B cell (primary cell): ENCODE results near the gene DEFB124. TPM values are rescaled to one million over a fixed set of nuclear protein-coding genes. Genes with fewer than 3 reads are reported as not detected.

Experiments
- ATAC-seq: fragments of 200-7000 bp; cut with Tn5 transposase; one replicate; pipeline ENCODE4 v1.10.0; 2021; ENCODE audit warnings: low read depth, mild to moderate bottlenecking, moderate number of reproducible peaks, moderate library complexity
- CTCF ChIA-PET: fragments of 350-600 bp; sonication (Branson Sonifier 250); formaldehyde crosslinking; loops from one replicate; lab custom pipeline; 2021; ENCODE audit warnings: antibody characterized with exemption, inconsistent platforms; lab: Charles Lee
- POLR2A ChIA-PET: fragments of 350-600 bp; sonication (Branson Sonifier 250); formaldehyde crosslinking; loops from one replicate; lab custom pipeline; 2021; ENCODE audit warnings: antibody characterized with exemption; lab: Charles Lee
- DNase-seq: peaks from one replicate; pipeline ENCODE4 v3.0.0; 2013
- H2AFZ ChIP-seq: 2 replicates; pipeline ENCODE4 v1.6.1; 2012; ENCODE audit warnings: mild to moderate bottlenecking, low read depth, low read length; ENCODE audit not compliant: insufficient read depth, poor library complexity, severe bottlenecking
- H3K27ac ChIP-seq, 2 donors: 1 replicate in 1 of 2; 2 replicates in 1 of 2; pipeline ENCODE4 v1.5.1; 2012 to 2013; ENCODE audit warnings: low read length in 2 of 2, mild to moderate bottlenecking in 2 of 2, moderate library complexity in 1 of 2
- H3K27me3 ChIP-seq, 4 experiments: fragments of 200-600 bp in 1 of 4; sonication (generic) in 1 of 4; replicated peaks in 1 of 4; 1 replicate in 2 of 4; 2 replicates in 2 of 4; pipeline versions ENCODE4 v1.6.1 to v1.7.0; 2013 to 2016; ENCODE audit warnings: low read length in 3 of 4, mild to moderate bottlenecking in 2 of 4, mixed read lengths in 1 of 4, moderate library complexity in 1 of 4; ENCODE audit not compliant: insufficient read depth in 4 of 4, control insufficient read depth in 3 of 4; ENCODE audit errors: control extremely low read depth in 1 of 4
- H3K36me3 ChIP-seq, 2 experiments: replicated peaks in 1 of 2; 1 replicate in 1 of 2; 2 replicates in 1 of 2; pipeline versions ENCODE4 v1.6.1 to v1.7.1; 2013; ENCODE audit warnings: low read length in 1 of 2; ENCODE audit not compliant: insufficient read depth in 2 of 2, control insufficient read depth in 1 of 2; ENCODE audit errors: control extremely low read depth in 1 of 2, extremely low read depth in 1 of 2
- H3K4me1 ChIP-seq, 2 donors: fragments of 200-600 bp in 1 of 2; sonication (generic) in 1 of 2; 1 replicate in 1 of 2; 2 replicates in 1 of 2; pipeline versions ENCODE4 v1.5.1 to v1.6.1; 2013 to 2017; ENCODE audit warnings: low read length in 2 of 2; ENCODE audit not compliant: control insufficient read depth in 2 of 2, insufficient read depth in 2 of 2
- H3K4me2 ChIP-seq: replicated peaks from 2 replicates; pipeline ENCODE3; 2012; ENCODE audit warnings: mild to moderate bottlenecking, low read depth, low read length; ENCODE audit not compliant: poor library complexity, severe bottlenecking
- H3K4me3 ChIP-seq, 5 experiments: fragments of 200-600 bp in 1 of 5; sonication (generic) in 1 of 5; 1 replicate in 3 of 5; 2 replicates in 2 of 5; pipeline versions ENCODE4 v1.5.1 to v1.7.0; 2011 to 2016; ENCODE audit warnings: low read length in 4 of 5, mild to moderate bottlenecking in 4 of 5, low read depth in 2 of 5, control low read depth in 1 of 5, moderate library complexity in 1 of 5; ENCODE audit not compliant: insufficient read depth in 1 of 5; ENCODE audit errors: control extremely low read depth in 1 of 5, extremely low read depth in 1 of 5
- H3K79me2 ChIP-seq: fragments of 200-600 bp; sonication (generic); one replicate; pipeline ENCODE4 v1.6.0; 2016; ENCODE audit warnings: low read length; ENCODE audit not compliant: control insufficient read depth, insufficient read depth
- H3K9ac ChIP-seq: fragments of 200-600 bp; sonication (generic); 2 replicates; pipeline ENCODE4 v1.6.1; 2017; ENCODE audit warnings: mild to moderate bottlenecking, low read length, moderate library complexity
- H3K9me3 ChIP-seq, 3 donors: one replicate each; pipeline versions ENCODE4 v1.6.1 to v1.7.1; 2013; ENCODE audit warnings: low read length in 2 of 3; ENCODE audit not compliant: control insufficient read depth in 2 of 3, insufficient read depth in 1 of 3; ENCODE audit errors: control extremely low read depth in 1 of 3
- H4K20me1 ChIP-seq: 2 replicates; pipeline ENCODE4 v1.6.0; 2012; ENCODE audit warnings: mild to moderate bottlenecking, low read length; ENCODE audit not compliant: insufficient read depth, control insufficient read depth, poor library complexity, severe bottlenecking
- H3K27ac Mint-ChIP-seq: one replicate; pipeline ENCODE4 v1.8.0; 2021; ENCODE audit warnings: mixed read lengths
- H3K27me3 Mint-ChIP-seq: one replicate; pipeline ENCODE4 v1.8.0; 2021; ENCODE audit warnings: mixed read lengths
- H3K4me1 Mint-ChIP-seq: one replicate; pipeline ENCODE4 v1.8.0; 2021; ENCODE audit warnings: mixed read lengths
- H3K4me3 Mint-ChIP-seq: one replicate; pipeline ENCODE4 v1.8.0; 2021; ENCODE audit warnings: mixed read lengths
- H3K9me3 Mint-ChIP-seq: one replicate; pipeline ENCODE4 v1.8.0; 2022; ENCODE audit warnings: mixed read lengths; ENCODE audit not compliant: insufficient read depth
- CTCF ChIP-seq: fragments of 200-600 bp; IDR thresholded peaks from one replicate; pipeline ENCODE4 v1.8.0; 2022; ENCODE audit warnings: antibody characterized with exemption, mild to moderate bottlenecking
- EZH2 ChIP-seq: IDR thresholded peaks from 2 replicates; pipeline ENCODE4 v1.6.1; 2012; ENCODE audit warnings: borderline replicate concordance, low read depth, mild to moderate bottlenecking, moderate library complexity, low read length; ENCODE audit not compliant: insufficient read depth, poor library complexity, severe bottlenecking
- WGBS: methylation state at CpG from one replicate; pipeline ENCODE4 v1.1.5; 2013; ENCODE audit warnings: missing lambda C conversion rate; ENCODE audit not compliant: insufficient coverage; 5-methylcytosine and 5-hydroxymethylcytosine counted together
- intact Hi-C: fragments of 100-400 bp; cut with micrococcal nuclease; formaldehyde crosslinking; loops from one replicate; pipeline ENCODE4 v1.10.0; 2022
- polyA plus RNA-seq: library from polyadenylated mRNA; depleted of rRNA; stranded (reverse); fragments of >200 nt; gene quantifications from 2 replicates; pipeline ENCODE4 v1.2.3, GENCODE V29; 2012
- total RNA-seq, 2 donors: library from RNA; stranded (reverse); fragments of 120-200 nt in 1 of 2; gene quantifications; 1 replicate in 1 of 2; 2 replicates in 1 of 2; pipeline versions ENCODE4 v1.2.3 to v1.2.4, GENCODE V29; 2013 to 2022

DEFB124 gene
- total and polyA plus RNA-seq, 2 donors (not counting 1 experiment from before 2014, with no cell fraction given): not detected

- DNase-seq (no peak), ATAC-seq (no peak)
- CTCF ChIA-PET: interaction anchor here (0.7 kb wide), 1 partner anchor 12 kb away, joined by 3 read pairs; no protein-coding TSS in a partner anchor
- TF ChIP-seq EZH2 (no peak), CTCF (no peak)
- Histone ChIP-seq H4K20me1 (no peaks in the 10 kb centered on the region), H3K9me3 (no peaks in the 10 kb centered on the region), H3K4me2 (no peak overlapping the region), H3K79me2 (no peaks in the 10 kb centered on the region), H3K36me3 (no peaks in the 10 kb centered on the region), H3K4me1 (no peaks in the 10 kb centered on the region), H3K4me3 (no peak overlapping the region), H3K27ac (no peak overlapping the region), H3K27me3 (no peaks in the 10 kb centered on the region), H2AFZ (no peak overlapping the region), H3K9ac (no peak overlapping the region)
- POLR2A ChIA-PET: no interaction called here
- H3K4me1 Mint-ChIP-seq: no peaks in the 10 kb centered on the region
- H3K9me3 Mint-ChIP-seq: no peaks in the 10 kb centered on the region
- intact Hi-C loops: no loop called here
- H3K27ac Mint-ChIP-seq: no peak overlapping the region
- no peak overlapping the region for H3K4me3 Mint-ChIP-seq
- H3K27me3 Mint-ChIP-seq: peaks cover 31% of the 10 kb centered on the region
- 75% methylated on average over 7 of the region's 12 CpGs for WGBS
Measured at GRCh38 chr20:31446084-31446819, 28.7 kb downstream of the DEFB124 start.

GRCh38 chr20:31440012-31440659 is 34.8 kb downstream of the DEFB124 start, which contains the start of gene DEFB123:
Gene DEFB123 (plus strand): TSS chr20:31440632. CDS start chr20:31440699, 67 bp downstream.
- Histone ChIP-seq H3K4me1 (no peaks in the 10 kb centered on the region), H3K4me3 (no peak within 1 kb of the TSS), H3K79me2 (no peaks in the 10 kb centered on the region), H3K9me3 (no peaks in the 10 kb centered on the region), H3K9ac (no peak within 1 kb of the TSS), H3K27ac (no peak within 1 kb of the TSS), H3K36me3 (no peaks in the 10 kb centered on the region), H2AFZ (no peak within 1 kb of the TSS), H3K4me2 (no peak within 1 kb of the TSS), H3K27me3 (peaks cover 0 to 2% (median 0%) of the 10 kb centered on the region in 4 experiments), H4K20me1 (no peaks in the 10 kb centered on the region)
- no peak for TF ChIP-seq CTCF
- no peak for TF ChIP-seq EZH2
- Mint-ChIP-seq H3K27me3 (peaks cover 29% of the 10 kb centered on the region), H3K4me1 (no peaks in the 10 kb centered on the region), H3K27ac (no peak within 1 kb of the TSS), H3K4me3 (no peak within 1 kb of the TSS), H3K9me3 (no peaks in the 10 kb centered on the region)
- DNase-seq: no peak
- 82% methylated on average over 12 of the region's 16 CpGs for WGBS
- ChIA-PET POLR2A (no interaction called here), CTCF (no interaction called here)
- intact Hi-C loops: no loop called here
- no peak for ATAC-seq
